Nephron (organoid): ENCODE measurements around the gene NKAIN2.
"Not testable (repeated sequence)": the region's sequence is repeated elsewhere in the genome, so short reads cannot be mapped to it uniquely, and the experiment has no call there.

Source experiments
- H3K27ac Mint-ChIP-seq, 3 experiments: 2 replicates each; pipeline ENCODE4 v1.8.0; 2020; ENCODE audit warnings: mixed read lengths in 3 of 3, mild to moderate bottlenecking in 2 of 3, moderate library complexity in 1 of 3
- H3K27me3 Mint-ChIP-seq: 2 replicates; pipeline ENCODE4 v1.8.0; 2021; ENCODE audit warnings: low read depth, mild to moderate bottlenecking, moderate library complexity, mixed read lengths
- H3K36me3 Mint-ChIP-seq: 2 replicates; pipeline ENCODE4 v1.8.0; 2020; ENCODE audit warnings: low read depth, mixed read lengths
- H3K4me1 Mint-ChIP-seq: 2 replicates; pipeline ENCODE4 v1.8.0; 2020; ENCODE audit warnings: mixed read lengths
- H3K4me3 Mint-ChIP-seq, 3 experiments: 2 replicates each; pipeline ENCODE4 v1.8.0; 2020; ENCODE audit warnings: mild to moderate bottlenecking in 3 of 3, mixed read lengths in 3 of 3, moderate library complexity in 2 of 3
- H3K9me3 Mint-ChIP-seq: 2 replicates; pipeline ENCODE4 v1.8.0; 2020; ENCODE audit warnings: mixed read lengths
- CTCF ChIP-seq, 3 experiments: fragments of 200-600 bp; sonication (generic); IDR thresholded peaks; one replicate each; pipeline ENCODE4 v1.5.0; 2021; ENCODE audit warnings: antibody characterized with exemption in 3 of 3; ENCODE audit not compliant: unreplicated experiment in 3 of 3

The NKAIN2 gene

GRCh38 chr6:123904228-123904627 lies 100.6 kb downstream of the NKAIN2 start:
- Mint-ChIP-seq H3K4me3 (no peak overlapping the region), H3K4me1 (no peaks in the 10 kb centered on the region), H3K27ac (no peak overlapping the region), H3K36me3 (no peaks in the 10 kb centered on the region), H3K9me3 (no peaks in the 10 kb centered on the region), H3K27me3 (peaks cover 8% of the 10 kb centered on the region)
- no peak for TF ChIP-seq CTCF (IDR thresholded peaks at IDR 0.05; ENCODE audit: unreplicated experiment in 3 of 3)

- Mint-ChIP-seq H3K27me3 (peaks cover 4% of the 10 kb centered on the region), H3K27ac (no peak overlapping the region), H3K4me3 (no peak overlapping the region), H3K36me3 (no peaks in the 10 kb centered on the region), H3K9me3 (no peaks in the 10 kb centered on the region), H3K4me1 (no peaks in the 10 kb centered on the region)
- no peak for TF ChIP-seq CTCF (IDR thresholded peaks at IDR 0.05; ENCODE audit: unreplicated experiment in 3 of 3)
Measured at GRCh38 chr6:123908797-123909196, 105.1 kb downstream of the NKAIN2 start.

- no peak for TF ChIP-seq CTCF (IDR thresholded peaks at IDR 0.05; ENCODE audit: unreplicated experiment in 3 of 3)
- Mint-ChIP-seq H3K9me3 (no peaks in the 10 kb centered on the region), H3K4me1 (no peaks in the 10 kb centered on the region), H3K4me3 (no peak overlapping the region), H3K27me3 (peaks cover 4% of the 10 kb centered on the region), H3K27ac (no peak overlapping the region), H3K36me3 (no peaks in the 10 kb centered on the region)
Measured at GRCh38 chr6:123909989-123910388, 106.3 kb downstream of the NKAIN2 start.

GRCh38 chr6:123913863-123914262 lies 110.2 kb downstream of the NKAIN2 start:
- H3K27ac Mint-ChIP-seq: no peak overlapping the region
- peaks cover 5% of the 10 kb centered on the region for H3K27me3 Mint-ChIP-seq
- H3K4me3 Mint-ChIP-seq: no peak overlapping the region
- H3K4me1 Mint-ChIP-seq: no peaks in the 10 kb centered on the region
- H3K36me3 Mint-ChIP-seq: no peaks in the 10 kb centered on the region
- no peak for TF ChIP-seq CTCF (IDR thresholded peaks at IDR 0.05; ENCODE audit: unreplicated experiment in 3 of 3)
- H3K9me3 Mint-ChIP-seq: no peaks in the 10 kb centered on the region

GRCh38 chr6:123923379-123923778 lies 119.7 kb downstream of the NKAIN2 start:
- H3K4me1 Mint-ChIP-seq, H3K4me3 Mint-ChIP-seq, H3K36me3 Mint-ChIP-seq, H3K9me3 Mint-ChIP-seq, H3K27me3 Mint-ChIP-seq, H3K27ac Mint-ChIP-seq: not testable (repeated sequence)

GRCh38 chr6:123925350-123925749 lies 121.7 kb downstream of the NKAIN2 start:
- Mint-ChIP-seq H3K27me3 (no peaks in the 10 kb centered on the region), H3K36me3 (no peaks in the 10 kb centered on the region), H3K9me3 (no peaks in the 10 kb centered on the region), H3K27ac (peak overlapping the region in 1 of 3 experiments; percentile 50), H3K4me3 (no peak overlapping the region), H3K4me1 (no peaks in the 10 kb centered on the region)
- no peak for TF ChIP-seq CTCF (IDR thresholded peaks at IDR 0.05; ENCODE audit: unreplicated experiment in 3 of 3)
